Keratinocyte (primary cell): ENCODE results near the gene PID1.

Experiments used
- EZH2 ChIP-seq: IDR thresholded peaks from one replicate; pipeline ENCODE4 v1.6.1; 2012; ENCODE audit warnings: inconsistent platforms, mild to moderate bottlenecking, low read length, moderate library complexity
- TF ChIP-seq, protein P1 (sequence below), 3 experiments: IDR thresholded peaks in 1 of 3; conservative IDR thresholded peaks in 1 of 3; optimal IDR thresholded peaks in 1 of 3; 2 replicates in 2 of 3; 3 replicates in 1 of 3; pipeline versions ENCODE3 to v1.5.1; 2011; ENCODE audit warnings: low read length in 3 of 3, mild to moderate bottlenecking in 3 of 3, moderate library complexity in 2 of 3, control low read depth in 1 of 3, inconsistent platforms in 1 of 3; ENCODE audit not compliant: insufficient read depth in 2 of 3; ENCODE audit errors: extremely low read depth in 1 of 3

GRCh38 chr2:229297247-229297646 lies 26.2 kb upstream of the PID1 start:
- TF ChIP-seq, protein P1, sequence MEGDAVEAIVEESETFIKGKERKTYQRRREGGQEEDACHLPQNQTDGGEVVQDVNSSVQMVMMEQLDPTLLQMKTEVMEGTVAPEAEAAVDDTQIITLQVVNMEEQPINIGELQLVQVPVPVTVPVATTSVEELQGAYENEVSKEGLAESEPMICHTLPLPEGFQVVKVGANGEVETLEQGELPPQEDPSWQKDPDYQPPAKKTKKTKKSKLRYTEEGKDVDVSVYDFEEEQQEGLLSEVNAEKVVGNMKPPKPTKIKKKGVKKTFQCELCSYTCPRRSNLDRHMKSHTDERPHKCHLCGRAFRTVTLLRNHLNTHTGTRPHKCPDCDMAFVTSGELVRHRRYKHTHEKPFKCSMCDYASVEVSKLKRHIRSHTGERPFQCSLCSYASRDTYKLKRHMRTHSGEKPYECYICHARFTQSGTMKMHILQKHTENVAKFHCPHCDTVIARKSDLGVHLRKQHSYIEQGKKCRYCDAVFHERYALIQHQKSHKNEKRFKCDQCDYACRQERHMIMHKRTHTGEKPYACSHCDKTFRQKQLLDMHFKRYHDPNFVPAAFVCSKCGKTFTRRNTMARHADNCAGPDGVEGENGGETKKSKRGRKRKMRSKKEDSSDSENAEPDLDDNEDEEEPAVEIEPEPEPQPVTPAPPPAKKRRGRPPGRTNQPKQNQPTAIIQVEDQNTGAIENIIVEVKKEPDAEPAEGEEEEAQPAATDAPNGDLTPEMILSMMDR (optimal IDR thresholded peaks at IDR 0.05 in 1 of 3, IDR thresholded peaks at IDR 0.05 in 1 of 3, conservative IDR thresholded peaks at IDR 0.05 in 1 of 3; ENCODE audit: extremely low read depth in 1 of 3, insufficient read depth in 2 of 3, low read length in 3 of 3) = no peak
- no peak for TF ChIP-seq EZH2
